C4-2B (cell line): ENCODE results near the gene EPHB2.

Experiments
- CTCF ChIP-seq: fragments of 450-650 bp; conservative IDR thresholded peaks from 2 replicates; pipeline ENCODE4 v1.5.1; 2017; ENCODE audit warnings: mild to moderate bottlenecking
- ZFX ChIP-seq: fragments of 450-650 bp; IDR thresholded peaks from 2 replicates; pipeline ENCODE4 v1.6.1; 2017

GRCh38 chr1:22739648-22740385 is 29.2 kb downstream of the EPHB2 start:
- TF ChIP-seq CTCF (no peak), ZFX (no peak)
